ENCODE data around the gene PGLYRP4. TPM values are rescaled to one million over a fixed set of nuclear protein-coding genes. Genes with fewer than 3 reads are reported as not detected.

PGLYRP4 gene
- total and polyA plus RNA-seq, 12 donors: not detected

DNA sequence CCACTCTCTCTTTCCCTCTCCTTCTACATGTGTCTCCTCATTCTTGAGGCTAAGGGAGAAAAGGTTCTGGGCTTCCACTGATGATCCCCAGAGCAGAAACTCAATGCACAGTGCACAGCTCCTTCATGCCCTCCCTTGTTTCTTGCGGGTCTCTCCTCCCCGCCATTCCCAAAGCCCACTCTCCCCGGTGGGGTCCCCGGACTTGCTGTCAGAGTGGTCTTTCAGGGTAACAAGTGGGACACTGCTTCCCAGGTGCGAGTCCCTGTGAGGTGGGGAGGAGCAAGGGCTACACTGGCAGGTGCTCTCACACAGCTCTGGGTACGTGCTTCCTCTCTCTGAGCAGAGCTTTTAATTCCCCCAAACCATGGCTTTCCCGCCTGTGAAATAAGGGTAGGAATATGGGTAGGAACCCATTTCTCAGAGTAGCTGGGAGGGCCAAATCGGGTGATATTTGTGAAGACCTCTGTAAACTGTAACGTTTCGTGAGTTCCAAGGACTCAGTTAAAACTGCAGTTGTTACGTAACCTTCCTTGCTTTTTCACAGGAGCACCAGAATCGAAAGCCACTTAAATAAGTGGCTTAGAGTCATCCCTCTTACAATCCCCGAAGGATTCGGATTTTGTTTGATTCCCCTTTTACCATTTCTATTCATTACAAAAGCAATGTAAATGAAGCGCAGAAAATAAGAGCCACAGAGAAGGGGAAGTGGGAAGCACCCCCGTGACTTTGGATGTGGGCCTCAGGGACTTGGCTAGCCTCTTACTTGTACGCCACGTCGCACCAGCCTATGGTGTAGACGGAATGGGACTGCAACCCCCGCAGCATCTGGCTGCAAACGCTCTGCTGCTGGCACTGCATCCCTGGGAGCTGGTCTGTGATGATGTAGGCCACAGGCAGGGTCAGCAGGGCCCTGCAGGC lies 42.1 kb downstream of the PGLYRP4 start:
- Histone ChIP-seq H3K27me3 (peaks cover 0 to 24% (median 12%) of the 10 kb centered on the region in 7 donors), H3K4me1 (no peaks in the 10 kb centered on the region), H3K9me3 (no peaks in the 10 kb centered on the region), H3K36me3 (no peaks in the 10 kb centered on the region), H3K4me3 (no peak overlapping the region), H3K27ac (no peak overlapping the region)
- intact Hi-C loops (cut with DNase I): no loop called here
- WGBS, 2 donors: 80 to 88% methylated on average over 22 of the region's 22 CpGs
- ATAC-seq (no peak), DNase-seq (no peak)
- TF ChIP-seq CTCF (IDR thresholded peaks at IDR 0.05): no peak

DNA sequence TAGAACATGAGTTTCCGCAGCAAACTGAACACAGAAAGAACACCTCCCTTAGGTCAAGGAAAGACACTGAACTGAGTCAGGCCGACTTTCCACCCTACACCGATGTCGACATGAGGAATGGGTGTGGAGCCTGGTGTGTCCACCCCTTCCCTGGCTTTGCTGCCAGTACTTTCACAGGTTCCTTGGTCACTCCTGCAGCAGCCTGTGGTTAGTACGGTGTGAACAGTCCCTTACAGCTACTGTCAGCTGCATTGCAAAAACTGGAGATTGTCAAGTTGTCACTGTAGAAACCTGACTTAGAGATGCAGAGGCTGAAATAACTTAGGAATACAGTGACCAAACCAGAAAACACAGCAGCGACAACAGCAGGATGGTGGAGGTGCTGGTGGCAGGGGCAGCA lies 43.0 kb downstream of the PGLYRP4 start:
- 79 to 86% methylated on average over 6 of the region's 6 CpGs for WGBS, 2 donors
- Histone ChIP-seq H3K4me3 (no peak overlapping the region), H3K27me3 (peaks cover 0 to 24% (median 12%) of the 10 kb centered on the region in 7 donors), H3K9me3 (no peaks in the 10 kb centered on the region), H3K36me3 (no peaks in the 10 kb centered on the region), H3K4me1 (no peaks in the 10 kb centered on the region), H3K27ac (no peak overlapping the region)
- TF ChIP-seq CTCF (IDR thresholded peaks at IDR 0.05): no peak
- intact Hi-C loops (cut with DNase I): no loop called here
- ATAC-seq: no peak
- no peak for DNase-seq

GRCh38 chr1:153302308-153302707 lies 46.3 kb downstream of the PGLYRP4 start:
- Histone ChIP-seq H3K27me3 (peaks cover 0 to 19% (median 9%) of the 10 kb centered on the region in 7 donors), H3K4me3 (no peak overlapping the region), H3K36me3 (no peaks in the 10 kb centered on the region), H3K9me3 (no peaks in the 10 kb centered on the region), H3K27ac (no peak overlapping the region), H3K4me1 (no peaks in the 10 kb centered on the region)
- DNase-seq: no peak
- no peak for ATAC-seq
- intact Hi-C loops (cut with DNase I): no loop called here
- no peak for TF ChIP-seq CTCF (IDR thresholded peaks at IDR 0.05)
- 45 to 54% methylated on average over 5 of the region's 5 CpGs for WGBS, 2 donors

DNA sequence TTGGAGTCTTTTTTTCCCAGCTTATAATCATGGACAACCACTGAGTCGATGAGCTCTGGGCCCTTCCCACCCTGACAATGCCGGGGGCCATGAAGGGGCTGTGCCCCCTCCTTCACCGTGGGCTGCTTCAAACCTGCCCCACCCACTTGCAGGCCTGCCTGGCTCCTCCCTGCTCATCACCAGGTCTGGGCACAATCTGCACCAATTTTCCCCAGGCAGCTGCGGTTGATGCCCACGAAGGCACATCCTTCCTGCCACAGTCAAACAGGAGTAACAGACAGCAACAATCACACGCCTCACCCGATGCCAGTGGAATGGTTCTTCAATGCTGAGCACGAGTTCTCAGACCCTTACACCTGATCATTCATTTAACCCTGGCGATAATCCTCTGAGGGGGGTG lies 54.8 kb downstream of the PGLYRP4 start:
- Histone ChIP-seq H3K27ac (no peak overlapping the region), H3K27me3 (peaks cover 0 to 38% (median 9%) of the 10 kb centered on the region in 7 donors), H3K9me3 (no peaks in the 10 kb centered on the region), H3K4me1 (no peaks in the 10 kb centered on the region), H3K4me3 (no peak overlapping the region), H3K36me3 (no peaks in the 10 kb centered on the region)
- TF ChIP-seq CTCF (IDR thresholded peaks at IDR 0.05): no peak
- intact Hi-C loops (cut with DNase I): no loop called here
- DNase-seq (no peak), ATAC-seq (no peak)
- 75% methylated on average over 9 of the region's 9 CpGs for whole genome bisulfite sequencing, 2 donors

Data from heart right ventricle (tissue), 16 donors.